ENCODE results near the gene IKZF2. TPM values are rescaled to one million over a fixed set of nuclear protein-coding genes. Genes with fewer than 3 reads are reported as not detected.

Gene IKZF2
- total RNA-seq (10 to 100 TPM; 14.3 to 43.4 (median 21.7) TPM), polyA plus RNA-seq (1 to 10 TPM in 1 of 3 donors, under 1 TPM in 2; 0.50 to 1.4 (median 0.80) TPM)
- long read RNA-seq, donor 1, result 0 reads
- long read RNA-seq, donor 2, result 0 reads

GRCh38 chr2:213151437-213152064 is at the start of gene IKZF2:
Gene IKZF2 (minus strand): TSS chr2:213151612. CDS start chr2:213148629, 2,983 bp downstream.
- H3K36me3 ChIP-seq, result no peaks in the 10 kb centered on the region
- H3K27ac ChIP-seq, result peak within 1 kb of the TSS; percentile 87 to 96 (median 93)
- WGBS, 5 donors, result 0 to 1% (median 1%) methylated on average over 57 to 87 of the region's 87 CpGs
- TF ChIP-seq CTCF (IDR thresholded peaks at IDR 0.05 in 8 of 11, conservative IDR thresholded peaks at IDR 0.05 in 3 of 11) (no peak), POLR2AphosphoS5 (IDR thresholded peaks at IDR 0.05) (peak; percentile 65 to 86 (median 83)), POLR2A (IDR thresholded peaks at IDR 0.05) (peak in 1 of 3 donors; percentile 56)
- peak within 1 kb of the TSS; percentile 64 to 93 (median 76) for H3K4me3 ChIP-seq
- H3K4me1 ChIP-seq, result peaks cover 5 to 58% (median 34%) of the 10 kb centered on the region in 6 donors
- intact Hi-C loops (cut with DNase I; ENCODE audit: low total_unique reads), result loop anchor here (5.0 to 10.0 kb wide), 2 partner anchors 374 to 467 kb away; no protein-coding TSS in a partner anchor
- no peaks in the 10 kb centered on the region for H3K9me3 ChIP-seq
- H3K27me3 ChIP-seq (replicated peaks in 1 of 7), result no peaks in the 10 kb centered on the region
- DNase-seq, result peak; percentile 95

GRCh38 chr2:213199871-213200270 is 48.5 kb upstream of the IKZF2 start:
- H3K36me3 ChIP-seq, result no peaks in the 10 kb centered on the region
- no peak for TF ChIP-seq CTCF (IDR thresholded peaks at IDR 0.05 in 8 of 11, conservative IDR thresholded peaks at IDR 0.05 in 3 of 11)
- no peak for TF ChIP-seq POLR2AphosphoS5 (IDR thresholded peaks at IDR 0.05)
- TF ChIP-seq POLR2A (IDR thresholded peaks at IDR 0.05), result no peak
- no peak overlapping the region for H3K4me3 ChIP-seq
- no peaks in the 10 kb centered on the region for H3K27me3 ChIP-seq (replicated peaks in 1 of 7)
- no peaks in the 10 kb centered on the region for H3K4me1 ChIP-seq
- H3K27ac ChIP-seq, result no peak overlapping the region
- DNase-seq, result no peak
- no peaks in the 10 kb centered on the region for H3K9me3 ChIP-seq
- intact Hi-C loops (cut with DNase I; ENCODE audit: low total_unique reads), result no loop called here

GRCh38 chr2:213189001-213189899 is 37.8 kb upstream of the IKZF2 start:
- TF ChIP-seq POLR2A (IDR thresholded peaks at IDR 0.05), result no peak
- TF ChIP-seq CTCF (IDR thresholded peaks at IDR 0.05 in 8 of 11, conservative IDR thresholded peaks at IDR 0.05 in 3 of 11), result no peak
- TF ChIP-seq POLR2AphosphoS5 (IDR thresholded peaks at IDR 0.05), result no peak
- H3K9me3 ChIP-seq, result peaks cover 0 to 4% (median 0%) of the 10 kb centered on the region in 8 donors
- H3K27me3 ChIP-seq (replicated peaks in 1 of 7), result no peaks in the 10 kb centered on the region
- H3K36me3 ChIP-seq, result no peaks in the 10 kb centered on the region
- WGBS, 5 donors, result 51 to 67% (median 64%) methylated on average over 16 of the region's 16 CpGs
- H3K4me1 ChIP-seq, result no peaks in the 10 kb centered on the region
- no peak overlapping the region for H3K4me3 ChIP-seq
- no peak for DNase-seq
- intact Hi-C loops (cut with DNase I; ENCODE audit: low total_unique reads), result no loop called here
- H3K27ac ChIP-seq, result no peak overlapping the region

- WGBS, 5 donors, result 82 to 93% (median 90%) methylated on average over 2 of the region's 2 CpGs
- peaks cover 0 to 4% (median 0%) of the 10 kb centered on the region in 8 donors for H3K9me3 ChIP-seq
These were observed 37.1 kb upstream of the IKZF2 start for GRCh38 chr2:213188533-213188867.

More at GRCh38 chr2:213188533-213188867, 37.1 kb upstream of the IKZF2 start:
- Histone ChIP-seq H3K36me3 (no peaks in the 10 kb centered on the region), H3K27ac (no peak overlapping the region), H3K4me1 (no peaks in the 10 kb centered on the region), H3K27me3 (replicated peaks in 1 of 7) (no peaks in the 10 kb centered on the region), H3K4me3 (no peak overlapping the region)
- intact Hi-C loops (cut with DNase I; ENCODE audit: low total_unique reads), result no loop called here
- DNase-seq, result no peak
- TF ChIP-seq POLR2AphosphoS5 (IDR thresholded peaks at IDR 0.05) (no peak), POLR2A (IDR thresholded peaks at IDR 0.05) (no peak), CTCF (IDR thresholded peaks at IDR 0.05 in 8 of 11, conservative IDR thresholded peaks at IDR 0.05 in 3 of 11) (no peak)

Measured in spleen (tissue), 13 donors.